Transverse colon (tissue), 4 donors: Measurements from ENCODE around the gene TARS3.

Experiments used
- CTCF ChIP-seq, 5 experiments: fragments of 200-600 bp in 3 of 5; fragments of 450-650 bp in 2 of 5; sonication (generic) in 3 of 5; IDR thresholded peaks; 1 replicate in 2 of 5; 2 replicates in 3 of 5; pipeline ENCODE4 v1.5.1; 2016 to 2017; ENCODE audit warnings: antibody characterized with exemption in 5 of 5, inconsistent platforms in 3 of 5, mild to moderate bottlenecking in 2 of 5, moderate library complexity in 1 of 5
- EP300 ChIP-seq: sonication (generic); formaldehyde crosslinking; IDR thresholded peaks from one replicate; pipeline ENCODE4 v1.6.1; 2017; ENCODE audit warnings: antibody characterized with exemption, low read depth
- POLR2A ChIP-seq: fragments of 450-650 bp; IDR thresholded peaks from one replicate; pipeline ENCODE4 v1.6.1; 2016; ENCODE audit warnings: antibody characterized with exemption, mild to moderate bottlenecking, moderate library complexity
- POLR2AphosphoS5 ChIP-seq, 3 donors: sonication (generic); formaldehyde crosslinking; IDR thresholded peaks; one replicate each; pipeline ENCODE4 v1.6.1; 2016; ENCODE audit warnings: antibody characterized with exemption in 3 of 3

- TF ChIP-seq POLR2A (no peak), POLR2AphosphoS5 (IDR thresholded peaks at IDR 0.05) (no peak), CTCF (IDR thresholded peaks at IDR 0.05) (no peak), EP300 (no peak)
Observed at GRCh38 chr15:101619615-101619865, 104.7 kb downstream of the TARS3 start.
